Measurements from ENCODE around the gene GPN1. TPM values are rescaled to one million over a fixed set of nuclear protein-coding genes. Genes with fewer than 3 reads are reported as not detected.

GPN1 gene
- total RNA-seq, 1 donor from 2014 or later, result 13.1 TPM

- no peak for DNase-seq (ENCODE audit: low spot score in 2 of 2)
- Histone ChIP-seq H3K36me3 (peaks cover 62 to 95% of the 10 kb centered on the region in 2 donors), H3K27ac (no peak overlapping the region), H3K4me3 (no peak overlapping the region), H3K9me3 (no peaks in the 10 kb centered on the region), H3K27me3 (no peaks in the 10 kb centered on the region), H3K4me1 (no peaks in the 10 kb centered on the region)
- intact Hi-C loops (cut with DNase I), result no loop called here
- TF ChIP-seq CTCF (IDR thresholded peaks at IDR 0.05), result no peak
These were observed 24.5 kb downstream of the GPN1 start for GRCh38 chr2:27653397-27653796.

GRCh38 chr2:27655155-27655951 is 26.5 kb downstream of the GPN1 start:
- DNase-seq (ENCODE audit: low spot score in 2 of 2), result no peak

DNA sequence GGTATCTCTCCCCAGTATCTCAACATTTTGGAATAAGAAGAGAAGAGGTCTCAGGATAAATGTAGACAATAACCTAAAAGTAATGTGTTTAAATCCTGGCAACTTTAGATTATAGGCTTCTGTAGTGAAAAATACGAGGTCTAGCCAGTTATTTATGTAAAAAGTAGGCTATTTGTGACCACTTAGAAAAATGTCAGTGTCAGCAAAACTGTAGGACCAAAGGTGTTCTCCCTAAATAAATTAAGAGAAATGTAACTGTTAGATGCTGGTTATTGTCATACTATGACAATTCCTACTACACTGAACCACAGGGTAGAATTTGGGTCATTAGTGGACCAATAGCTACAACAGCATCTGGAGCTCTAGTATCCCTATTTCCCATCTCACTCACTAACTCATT is 32.5 kb downstream of the GPN1 start:
- TF ChIP-seq CTCF (IDR thresholded peaks at IDR 0.05), result no peak
- intact Hi-C loops (cut with DNase I), result no loop called here

More at GRCh38 chr2:27655155-27655951, 26.5 kb downstream of the GPN1 start:
- no peak overlapping the region for H3K27ac ChIP-seq
- peaks cover 61 to 89% of the 10 kb centered on the region in 2 donors for H3K36me3 ChIP-seq
- H3K27me3 ChIP-seq, result no peaks in the 10 kb centered on the region
- no peaks in the 10 kb centered on the region for H3K4me1 ChIP-seq
- H3K9me3 ChIP-seq, result no peaks in the 10 kb centered on the region
- H3K4me3 ChIP-seq, result no peak overlapping the region
- intact Hi-C loops (cut with DNase I), result no loop called here
- TF ChIP-seq CTCF (IDR thresholded peaks at IDR 0.05), result no peak

DNA sequence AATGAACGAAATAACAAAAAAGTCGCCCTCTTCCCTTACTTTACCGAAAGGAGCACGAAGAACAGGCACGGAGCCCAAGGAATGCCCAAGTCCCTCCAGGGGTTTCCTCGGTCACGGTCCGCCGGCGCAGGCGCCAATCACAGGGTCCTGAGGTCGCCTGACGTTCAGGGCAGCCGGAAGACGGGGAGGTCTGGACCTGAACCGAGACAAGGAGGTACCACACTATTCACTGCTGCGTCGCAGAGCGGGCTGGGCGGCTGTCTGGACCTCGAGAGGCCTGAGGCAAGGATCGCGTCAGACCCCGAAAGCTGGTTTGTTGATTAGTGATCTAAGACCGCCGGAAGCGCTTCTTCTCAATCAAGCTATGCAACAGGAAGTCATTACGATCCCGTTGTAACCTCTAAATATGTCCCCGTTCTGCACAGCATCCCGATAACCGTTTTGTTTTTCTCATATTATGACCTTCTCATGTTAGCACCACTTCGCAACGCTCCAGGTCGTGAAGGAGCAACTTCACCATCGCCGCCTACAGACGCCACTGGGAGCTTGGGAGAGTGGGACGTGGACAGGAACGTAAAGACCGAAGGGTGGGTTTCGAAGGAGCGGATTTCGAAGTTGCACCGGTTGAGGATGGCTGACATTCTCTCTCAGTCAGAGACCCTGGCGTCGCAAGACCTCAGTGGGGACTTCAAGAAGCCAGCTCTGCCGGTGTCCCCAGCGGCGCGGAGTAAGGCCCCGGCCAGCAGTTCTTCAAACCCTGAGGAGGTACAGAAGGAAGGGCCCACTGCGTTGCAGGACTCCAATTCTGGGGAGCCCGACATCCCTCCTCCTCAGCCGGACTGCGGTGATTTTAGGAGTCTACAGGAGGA is 34.7 kb downstream of the GPN1 start, which contains the start of the genes SLC4A1AP and SUPT7L:
Gene SLC4A1AP, plus strand, starts transcription at position 605 of the 869 bp plus-strand sequence. Its CDS starts 26 bp downstream, at position 631.
Gene SUPT7L, minus strand, starts transcription at position 330 of the 869 bp plus-strand sequence. CDS start 1,422 bp downstream, outside the sequence.
- Histone ChIP-seq H3K4me3 (peak within 1 kb of the TSS; percentile 82 to 95), H3K4me1 (peaks cover 14 to 22% of the 10 kb centered on the region in 2 donors), H3K36me3 (peaks cover 35 to 43% of the 10 kb centered on the region in 2 donors), H3K9me3 (no peaks in the 10 kb centered on the region), H3K27me3 (no peaks in the 10 kb centered on the region), H3K27ac (peak within 1 kb of the TSS; percentile 90 to 93)
- TF ChIP-seq CTCF (IDR thresholded peaks at IDR 0.05), result no peak
- intact Hi-C loops (cut with DNase I), result no loop called here
- DNase-seq (ENCODE audit: low spot score in 2 of 2), result peak; percentile 20 to 82

More for the DNA sequence above, 32.5 kb downstream of the GPN1 start:
- Histone ChIP-seq H3K36me3 (peaks cover 26 to 42% of the 10 kb centered on the region in 2 donors), H3K4me3 (no peak overlapping the region), H3K27me3 (no peaks in the 10 kb centered on the region), H3K27ac (no peak overlapping the region), H3K9me3 (no peaks in the 10 kb centered on the region), H3K4me1 (peaks cover 14 to 18% of the 10 kb centered on the region in 2 donors)
- DNase-seq (ENCODE audit: low spot score in 2 of 2), result no peak

GRCh38 chr2:27664154-27664574 is 35.3 kb downstream of the GPN1 start:
- Histone ChIP-seq H3K9me3 (no peaks in the 10 kb centered on the region), H3K27me3 (no peaks in the 10 kb centered on the region), H3K4me3 (peak overlapping the region; percentile 82 to 95), H3K27ac (peak overlapping the region; percentile 90 to 93), H3K4me1 (peaks cover 14 to 22% of the 10 kb centered on the region in 2 donors), H3K36me3 (peaks cover 42 to 48% of the 10 kb centered on the region in 2 donors)
- TF ChIP-seq CTCF (IDR thresholded peaks at IDR 0.05), result no peak
- intact Hi-C loops (cut with DNase I), result no loop called here
- DNase-seq (ENCODE audit: low spot score in 2 of 2), result no peak
